ENCODE measurements around the gene CIC.

DNA sequence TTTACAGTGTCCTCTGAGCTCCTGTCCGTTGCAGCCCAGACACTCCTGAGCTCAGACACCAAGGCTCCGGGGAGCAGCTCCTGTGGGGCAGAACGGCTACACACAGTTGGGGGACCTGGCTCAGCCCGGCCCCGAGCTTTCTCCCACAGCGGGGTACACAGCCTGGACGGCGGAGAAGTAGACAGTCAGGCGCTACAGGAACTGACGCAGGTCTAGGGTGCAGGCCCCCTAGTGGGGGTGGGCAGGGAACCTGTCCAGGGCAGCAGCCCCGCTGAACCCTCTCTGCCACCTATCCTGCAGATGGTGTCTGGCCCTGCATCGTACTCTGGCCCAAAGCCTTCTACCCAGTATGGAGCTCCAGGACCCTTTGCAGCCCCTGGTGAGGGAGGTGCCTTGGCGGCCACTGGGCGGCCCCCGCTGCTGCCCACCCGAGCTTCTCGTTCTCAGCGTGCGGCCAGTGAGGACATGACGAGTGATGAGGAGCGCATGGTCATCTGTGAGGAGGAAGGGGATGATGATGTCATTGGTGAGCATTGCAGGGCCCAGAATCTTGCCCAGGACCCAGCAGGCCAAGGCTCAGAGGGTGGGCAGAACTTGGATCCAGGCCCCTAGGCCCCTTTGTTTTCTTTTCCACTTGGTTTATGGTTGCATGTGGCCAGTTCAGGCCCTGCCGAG is 20.0 kb downstream of the CIC start:
- TF ChIP-seq, protein P1, sequence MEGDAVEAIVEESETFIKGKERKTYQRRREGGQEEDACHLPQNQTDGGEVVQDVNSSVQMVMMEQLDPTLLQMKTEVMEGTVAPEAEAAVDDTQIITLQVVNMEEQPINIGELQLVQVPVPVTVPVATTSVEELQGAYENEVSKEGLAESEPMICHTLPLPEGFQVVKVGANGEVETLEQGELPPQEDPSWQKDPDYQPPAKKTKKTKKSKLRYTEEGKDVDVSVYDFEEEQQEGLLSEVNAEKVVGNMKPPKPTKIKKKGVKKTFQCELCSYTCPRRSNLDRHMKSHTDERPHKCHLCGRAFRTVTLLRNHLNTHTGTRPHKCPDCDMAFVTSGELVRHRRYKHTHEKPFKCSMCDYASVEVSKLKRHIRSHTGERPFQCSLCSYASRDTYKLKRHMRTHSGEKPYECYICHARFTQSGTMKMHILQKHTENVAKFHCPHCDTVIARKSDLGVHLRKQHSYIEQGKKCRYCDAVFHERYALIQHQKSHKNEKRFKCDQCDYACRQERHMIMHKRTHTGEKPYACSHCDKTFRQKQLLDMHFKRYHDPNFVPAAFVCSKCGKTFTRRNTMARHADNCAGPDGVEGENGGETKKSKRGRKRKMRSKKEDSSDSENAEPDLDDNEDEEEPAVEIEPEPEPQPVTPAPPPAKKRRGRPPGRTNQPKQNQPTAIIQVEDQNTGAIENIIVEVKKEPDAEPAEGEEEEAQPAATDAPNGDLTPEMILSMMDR (IDR thresholded peaks at IDR 0.05; ENCODE audit: insufficient read depth, low read length, poor library complexity, severe bottlenecking), result no peak
- no peak for TF ChIP-seq EZH2phosphoT487 (conservative IDR thresholded peaks at IDR 0.05; ENCODE audit: low read length)
